HEK293T (cell line): ENCODE results near the gene NEO1.

ENCODE experiments used
- BHLHE40 ChIP-seq: fragments of 450-650 bp; IDR thresholded peaks from 2 replicates; pipeline ENCODE4 v1.6.1; 2016; ENCODE audit warnings: mild to moderate bottlenecking, moderate library complexity, borderline replicate concordance
- HDGF ChIP-seq: fragments of 450-650 bp; IDR thresholded peaks from 2 replicates; pipeline ENCODE4 v1.6.1; 2017; ENCODE audit warnings: antibody characterized with exemption, borderline replicate concordance
- NFRKB ChIP-seq: fragments of 450-650 bp; IDR thresholded peaks from 2 replicates; pipeline ENCODE4 v1.6.1; 2016; ENCODE audit warnings: mild to moderate bottlenecking, moderate library complexity
- TF ChIP-seq, protein P1 (sequence below): fragments of 450-650 bp; IDR thresholded peaks from 2 replicates; pipeline ENCODE4 v1.6.1; 2016

- TF ChIP-seq HDGF = no peak
- TF ChIP-seq NFRKB = no peak
- no peak for TF ChIP-seq BHLHE40
- TF ChIP-seq, protein P1, sequence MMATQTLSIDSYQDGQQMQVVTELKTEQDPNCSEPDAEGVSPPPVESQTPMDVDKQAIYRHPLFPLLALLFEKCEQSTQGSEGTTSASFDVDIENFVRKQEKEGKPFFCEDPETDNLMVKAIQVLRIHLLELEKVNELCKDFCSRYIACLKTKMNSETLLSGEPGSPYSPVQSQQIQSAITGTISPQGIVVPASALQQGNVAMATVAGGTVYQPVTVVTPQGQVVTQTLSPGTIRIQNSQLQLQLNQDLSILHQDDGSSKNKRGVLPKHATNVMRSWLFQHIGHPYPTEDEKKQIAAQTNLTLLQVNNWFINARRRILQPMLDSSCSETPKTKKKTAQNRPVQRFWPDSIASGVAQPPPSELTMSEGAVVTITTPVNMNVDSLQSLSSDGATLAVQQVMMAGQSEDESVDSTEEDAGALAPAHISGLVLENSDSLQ = no peak
Observed at GRCh38 chr15:73056460-73056859, 4.2 kb downstream of the NEO1 start.
